CD8-positive, alpha-beta memory T cell (primary cell): ENCODE results near the gene EEPD1. TPM values are rescaled to one million over a fixed set of nuclear protein-coding genes. Genes with fewer than 3 reads are reported as not detected.

Experiments used
- CTCF ChIA-PET: fragments of 350-600 bp; sonication (Branson Sonifier 250); formaldehyde crosslinking; loops from one replicate; lab custom pipeline; 2021; ENCODE audit warnings: antibody characterized with exemption; lab: Charles Lee
- POLR2A ChIA-PET: fragments of 350-600 bp; sonication (Branson Sonifier 250); formaldehyde crosslinking; loops from one replicate; lab custom pipeline; 2021; ENCODE audit warnings: antibody characterized with exemption; lab: Charles Lee
- DNase-seq, 5 donors: peaks; one replicate each; pipeline versions ENCODE4 v3.0.0 to v3.0.0-alpha.2; 2020 to 2022; ENCODE audit warnings: mixed read lengths in 1 of 5
- H3K27ac ChIP-seq: one replicate; pipeline ENCODE4 v1.7.0; 2013; ENCODE audit warnings: low read depth, mild to moderate bottlenecking, low read length, moderate library complexity
- H3K27me3 ChIP-seq: 2 replicates; pipeline ENCODE4 v1.7.0; 2013; ENCODE audit warnings: low read length, mild to moderate bottlenecking; ENCODE audit not compliant: insufficient read depth, poor library complexity, severe bottlenecking
- H3K36me3 ChIP-seq: 2 replicates; pipeline ENCODE4 v1.7.0; 2013; ENCODE audit warnings: mild to moderate bottlenecking, low read length, moderate library complexity; ENCODE audit not compliant: insufficient read depth
- H3K4me1 ChIP-seq: 2 replicates; pipeline ENCODE4 v1.7.0; 2013; ENCODE audit warnings: mild to moderate bottlenecking, low read length, moderate library complexity; ENCODE audit not compliant: insufficient read depth
- H3K4me3 ChIP-seq: 2 replicates; pipeline ENCODE4 v1.7.0; 2013; ENCODE audit warnings: mild to moderate bottlenecking, low read length
- H3K9me3 ChIP-seq: 2 replicates; pipeline ENCODE4 v1.7.0; 2013; ENCODE audit warnings: mild to moderate bottlenecking, low read length
- H3K27ac Mint-ChIP-seq, 8 donors: one replicate each; pipeline ENCODE4 v1.8.0; 2020 to 2021; ENCODE audit warnings: mixed read lengths in 8 of 8, mild to moderate bottlenecking in 6 of 8, inconsistent platforms in 3 of 8, moderate library complexity in 3 of 8
- H3K27me3 Mint-ChIP-seq, 2 donors: one replicate each; pipeline ENCODE4 v1.8.0; 2020 to 2021; ENCODE audit warnings: mixed read lengths in 2 of 2, mild to moderate bottlenecking in 1 of 2, moderate library complexity in 1 of 2
- H3K36me3 Mint-ChIP-seq, 3 donors: one replicate each; pipeline ENCODE4 v1.8.0; 2020 to 2021; ENCODE audit warnings: mixed read lengths in 3 of 3, inconsistent platforms in 1 of 3, mild to moderate bottlenecking in 1 of 3
- H3K4me1 Mint-ChIP-seq, 3 donors: one replicate each; pipeline ENCODE4 v1.8.0; 2020 to 2021; ENCODE audit warnings: mixed read lengths in 3 of 3, inconsistent platforms in 1 of 3, mild to moderate bottlenecking in 1 of 3
- H3K4me3 Mint-ChIP-seq, 7 donors: one replicate each; pipeline ENCODE4 v1.8.0; 2020 to 2021; ENCODE audit warnings: mixed read lengths in 7 of 7, mild to moderate bottlenecking in 6 of 7, moderate library complexity in 4 of 7, inconsistent platforms in 2 of 7
- H3K9me3 Mint-ChIP-seq, 5 donors: one replicate each; pipeline ENCODE4 v1.8.0; 2020 to 2022; ENCODE audit warnings: mixed read lengths in 5 of 5, mild to moderate bottlenecking in 3 of 5, moderate library complexity in 2 of 5, inconsistent platforms in 1 of 5
- polyA plus RNA-seq: library from polyadenylated mRNA; unstranded; fragments of 300-500 nt; fragmentation: Illumina TruSeq; gene quantifications from one replicate; pipeline ENCODE4 v1.2.3, GENCODE V29; 2021
- total RNA-seq, 2 experiments: library from RNA; stranded (reverse); gene quantifications; one replicate each; pipeline ENCODE4 v1.2.3, GENCODE V29; 2021

Gene EEPD1
- total and polyA plus RNA-seq, 3 experiments from 2014 or later = 0.66 to 15.0 (median 0.84) TPM

- CTCF ChIA-PET = interaction anchor here (0.6 to 10.8 kb wide), 12 partner anchors 10 to 372 kb away, joined by 3 to 116 read pairs (median 4); a partner anchor contains a TSS
- peak overlapping the region; percentile 51 for H3K4me3 ChIP-seq
- H3K9me3 ChIP-seq = no peaks in the 10 kb centered on the region
- peaks cover 70% of the 10 kb centered on the region for H3K4me1 ChIP-seq
- peak overlapping the region; percentile 62 to 92 (median 86) for H3K4me3 Mint-ChIP-seq
- no peaks in the 10 kb centered on the region for H3K9me3 Mint-ChIP-seq
- no peaks in the 10 kb centered on the region for H3K27me3 ChIP-seq
- H3K27ac Mint-ChIP-seq = peak overlapping the region; percentile 80 to 100 (median 96)
- DNase-seq = peak in 3 of 5 donors; percentile 38 to 59 (median 51)
- H3K4me1 Mint-ChIP-seq = peaks cover 65 to 95% (median 93%) of the 10 kb centered on the region in 3 donors
- peaks cover 0 to 3% of the 10 kb centered on the region in 2 donors for H3K27me3 Mint-ChIP-seq
- POLR2A ChIA-PET = interaction anchor here (0.6 kb wide), 1 partner anchor 16 kb away, joined by 4 read pairs; no protein-coding TSS in a partner anchor
- H3K27ac ChIP-seq = peak overlapping the region; percentile 60
- peaks cover 0 to 2% (median 0%) of the 10 kb centered on the region in 3 donors for H3K36me3 Mint-ChIP-seq
- no peaks in the 10 kb centered on the region for H3K36me3 ChIP-seq
Measured at GRCh38 chr7:36287371-36288241, 134.6 kb downstream of the EEPD1 start.

- peaks cover 61% of the 10 kb centered on the region for H3K4me1 ChIP-seq
- peak overlapping the region; percentile 80 to 100 (median 96) for H3K27ac Mint-ChIP-seq
- no peak for DNase-seq
- H3K4me3 ChIP-seq = peak overlapping the region; percentile 51
- no peaks in the 10 kb centered on the region for H3K27me3 ChIP-seq
- H3K36me3 Mint-ChIP-seq = peaks cover 0 to 2% (median 0%) of the 10 kb centered on the region in 3 donors
- CTCF ChIA-PET = interaction anchor here (0.9 to 10.8 kb wide), 5 partner anchors 17 to 372 kb away, joined by 3 to 116 read pairs (median 4); no protein-coding TSS in a partner anchor
- POLR2A ChIA-PET = no interaction called here
- no peaks in the 10 kb centered on the region for H3K36me3 ChIP-seq
- H3K27ac ChIP-seq = no peak overlapping the region
- H3K27me3 Mint-ChIP-seq = peaks cover 0 to 3% of the 10 kb centered on the region in 2 donors
- H3K4me1 Mint-ChIP-seq = peaks cover 58 to 86% (median 84%) of the 10 kb centered on the region in 3 donors
- H3K4me3 Mint-ChIP-seq = peak overlapping the region; percentile 68 to 92 (median 86)
- H3K9me3 ChIP-seq = no peaks in the 10 kb centered on the region
- no peaks in the 10 kb centered on the region for H3K9me3 Mint-ChIP-seq
Measured at GRCh38 chr7:36288501-36288900, 135.4 kb downstream of the EEPD1 start.

DNA sequence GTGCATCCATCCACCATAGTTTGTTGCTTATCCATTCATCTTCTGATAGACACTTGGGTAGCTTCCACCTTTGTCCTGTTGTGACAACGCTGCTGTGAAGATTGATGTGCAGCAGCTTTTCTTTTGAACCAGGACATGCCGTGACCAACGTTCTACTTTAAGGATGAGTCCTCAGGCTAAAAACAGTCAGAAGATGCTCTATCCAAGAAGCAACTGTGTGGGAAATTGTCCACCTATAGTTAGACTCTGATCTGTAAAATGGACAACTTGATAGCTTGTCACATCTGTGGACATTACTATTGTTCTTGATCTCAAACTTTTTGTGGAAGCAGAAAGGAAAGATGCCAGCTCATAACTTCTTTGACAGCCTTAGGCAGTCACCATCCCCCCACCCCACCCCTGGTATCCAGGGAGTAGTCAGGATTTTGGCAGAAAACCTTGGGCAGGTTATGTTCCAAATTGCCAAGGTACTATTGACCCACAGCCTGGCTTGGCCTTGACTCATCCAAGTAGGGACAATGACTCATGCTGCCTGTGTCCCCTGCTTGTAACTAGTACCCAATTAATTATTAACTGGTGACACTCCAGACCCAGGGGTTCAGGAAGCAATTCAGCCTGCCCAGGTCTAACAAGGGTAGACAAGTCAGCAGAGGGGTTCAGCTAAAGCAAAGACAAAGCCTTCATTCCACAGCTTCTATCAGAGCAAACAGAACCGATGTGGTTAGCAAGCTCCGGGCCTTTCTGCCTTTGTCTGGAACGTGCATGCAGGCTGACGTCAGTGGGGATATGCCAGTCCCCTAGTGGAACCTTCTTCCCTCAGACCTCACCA is 137.0 kb downstream of the EEPD1 start:
- Mint-ChIP-seq H3K9me3 (no peaks in the 10 kb centered on the region), H3K4me1 (peaks cover 44 to 71% (median 68%) of the 10 kb centered on the region in 3 donors), H3K36me3 (peaks cover 0 to 2% (median 0%) of the 10 kb centered on the region in 3 donors), H3K4me3 (no peak overlapping the region), H3K27me3 (peaks cover 0 to 1% of the 10 kb centered on the region in 2 donors), H3K27ac (peak overlapping the region in 5 of 8 donors; percentile 15 to 75 (median 26))
- peaks cover 48% of the 10 kb centered on the region for H3K4me1 ChIP-seq
- DNase-seq = no peak
- CTCF ChIA-PET = interaction anchor here (1.4 to 10.8 kb wide), 3 partner anchors 15 to 305 kb away, joined by 4 to 116 read pairs (median 4); no protein-coding TSS in a partner anchor
- H3K27ac ChIP-seq = no peak overlapping the region
- POLR2A ChIA-PET = interaction anchor here (1.0 kb wide), 1 partner anchor 305 kb away, joined by 3 read pairs; no protein-coding TSS in a partner anchor
- H3K4me3 ChIP-seq = no peak overlapping the region
- no peaks in the 10 kb centered on the region for H3K27me3 ChIP-seq
- no peaks in the 10 kb centered on the region for H3K9me3 ChIP-seq
- H3K36me3 ChIP-seq = no peaks in the 10 kb centered on the region

GRCh38 chr7:36291387-36292316 is 138.6 kb downstream of the EEPD1 start:
- peaks cover 34 to 59% (median 52%) of the 10 kb centered on the region in 3 donors for H3K4me1 Mint-ChIP-seq
- POLR2A ChIA-PET = interaction anchor here (1.1 kb wide), 1 partner anchor 307 kb away, joined by 3 read pairs; no protein-coding TSS in a partner anchor

DNA sequence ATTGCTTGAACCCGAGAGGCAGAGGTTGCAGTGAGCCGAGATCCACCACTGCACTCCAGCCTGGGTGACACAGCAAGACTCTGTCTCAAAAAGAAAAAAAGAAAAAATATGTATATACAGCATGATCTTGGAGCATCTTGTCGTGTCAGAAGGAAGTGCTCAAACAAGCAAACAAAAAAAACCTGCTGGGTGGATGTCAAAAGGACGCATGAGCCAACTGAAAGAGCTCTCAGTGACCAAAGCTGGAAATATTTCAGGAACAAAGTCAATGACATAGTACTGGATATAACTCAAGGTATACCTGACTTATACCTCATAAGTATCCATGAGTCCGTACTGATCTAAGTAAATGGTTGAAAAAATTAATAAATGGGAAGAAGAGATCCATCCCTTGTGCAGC is 142.0 kb downstream of the EEPD1 start:
- H3K4me1 ChIP-seq = peaks cover 10% of the 10 kb centered on the region
- POLR2A ChIA-PET = no interaction called here
- CTCF ChIA-PET = no interaction called here
- peaks cover 0 to 20% (median 6%) of the 10 kb centered on the region in 3 donors for H3K36me3 Mint-ChIP-seq
- no peak for DNase-seq
- no peaks in the 10 kb centered on the region for H3K36me3 ChIP-seq
- H3K27ac Mint-ChIP-seq = no peak overlapping the region
- H3K4me1 Mint-ChIP-seq = peaks cover 14 to 28% (median 21%) of the 10 kb centered on the region in 3 donors
- H3K27me3 Mint-ChIP-seq = no peaks in the 10 kb centered on the region
- H3K4me3 Mint-ChIP-seq = no peak overlapping the region
- H3K27me3 ChIP-seq = no peaks in the 10 kb centered on the region
- H3K9me3 Mint-ChIP-seq = no peaks in the 10 kb centered on the region
- H3K4me3 ChIP-seq = no peak overlapping the region
- no peak overlapping the region for H3K27ac ChIP-seq
- no peaks in the 10 kb centered on the region for H3K9me3 ChIP-seq

More at GRCh38 chr7:36291387-36292316, 138.6 kb downstream of the EEPD1 start:
- Mint-ChIP-seq H3K4me3 (peak overlapping the region; percentile 11 to 80 (median 67)), H3K9me3 (no peaks in the 10 kb centered on the region), H3K27me3 (no peaks in the 10 kb centered on the region), H3K36me3 (peaks cover 0 to 1% (median 0%) of the 10 kb centered on the region in 3 donors), H3K27ac (peak overlapping the region in 7 of 8 donors; percentile 25 to 88 (median 61))
- peaks cover 32% of the 10 kb centered on the region for H3K4me1 ChIP-seq
- peak overlapping the region; percentile 38 for H3K4me3 ChIP-seq
- CTCF ChIA-PET = interaction anchor here (0.7 to 10.8 kb wide), 14 partner anchors 10 to 374 kb away, joined by 3 to 116 read pairs (median 4); no protein-coding TSS in a partner anchor
- no peaks in the 10 kb centered on the region for H3K27me3 ChIP-seq
- H3K36me3 ChIP-seq = no peaks in the 10 kb centered on the region
- peak; percentile 59 to 75 (median 65) for DNase-seq
- H3K9me3 ChIP-seq = no peaks in the 10 kb centered on the region
- H3K27ac ChIP-seq = no peak overlapping the region

- H3K27me3 ChIP-seq = no peaks in the 10 kb centered on the region
- peak overlapping the region in 2 of 8 donors; percentile 6 to 39 for H3K27ac Mint-ChIP-seq
- no peak overlapping the region for H3K4me3 ChIP-seq
- H3K4me1 ChIP-seq = peaks cover 8% of the 10 kb centered on the region
- H3K36me3 Mint-ChIP-seq = peaks cover 0 to 22% (median 6%) of the 10 kb centered on the region in 3 donors
- peaks cover 11 to 16% (median 12%) of the 10 kb centered on the region in 3 donors for H3K4me1 Mint-ChIP-seq
- no peaks in the 10 kb centered on the region for H3K9me3 ChIP-seq
- no peak for DNase-seq
- H3K9me3 Mint-ChIP-seq = no peaks in the 10 kb centered on the region
- ChIA-PET POLR2A (no interaction called here), CTCF (no interaction called here)
- H3K36me3 ChIP-seq = no peaks in the 10 kb centered on the region
- no peaks in the 10 kb centered on the region for H3K27me3 Mint-ChIP-seq
- no peak overlapping the region for H3K4me3 Mint-ChIP-seq
- no peak overlapping the region for H3K27ac ChIP-seq
Measured at GRCh38 chr7:36296284-36296683, 143.2 kb downstream of the EEPD1 start.
